Measurements from ENCODE around the gene ALPK1. TPM values are rescaled to one million over a fixed set of nuclear protein-coding genes. Genes with fewer than 3 reads are reported as not detected.
"Not testable (repeated sequence)": the region's sequence is repeated elsewhere in the genome, so short reads cannot be mapped to it uniquely, and the experiment has no call there.

The ALPK1 gene
- total RNA-seq, 1 donor from 2014 or later, result 40.1 TPM

DNA sequence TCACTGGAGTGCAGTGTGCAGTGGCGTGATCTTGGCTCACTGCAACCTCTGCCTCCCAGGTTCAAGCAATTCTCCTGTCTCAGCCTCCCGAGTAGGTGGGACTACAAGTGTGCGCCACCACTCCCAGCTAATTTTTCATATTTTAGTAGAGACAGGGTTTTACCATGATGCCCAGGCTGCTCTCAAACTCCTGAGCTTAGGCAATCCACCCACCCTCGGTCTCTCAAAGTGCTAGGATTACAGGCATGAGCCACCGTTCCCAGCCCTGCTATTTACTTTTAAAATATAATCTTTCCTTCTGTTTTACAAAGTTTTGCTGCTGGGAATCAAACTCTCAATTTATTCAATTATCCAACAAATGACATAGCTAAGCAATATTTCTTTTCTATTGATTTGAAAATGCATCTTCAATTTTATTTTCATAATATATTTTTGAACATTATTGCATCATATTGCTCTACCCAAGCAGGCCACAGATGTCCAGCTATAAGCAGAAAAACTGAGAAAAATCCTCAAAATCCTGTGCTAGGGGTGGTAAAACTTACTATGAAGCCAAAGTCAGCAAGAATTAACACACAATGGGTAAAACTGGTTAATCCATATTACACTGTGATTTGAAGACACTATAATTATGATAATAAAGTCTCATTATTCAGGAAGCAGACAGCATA, 16.6 kb upstream of the ALPK1 start:
- Histone ChIP-seq H3K27me3 (ENCODE audit: low read depth) (no peaks in the 10 kb centered on the region), H3K36me3 (peaks cover 9% of the 10 kb centered on the region), H3K4me3 (no peak overlapping the region), H3K4me1 (peaks cover 28% of the 10 kb centered on the region), H3K27ac (no peak overlapping the region), H3K9me3 (no peaks in the 10 kb centered on the region)
- DNase-seq (no peak), ATAC-seq (no peak)
- TF ChIP-seq, protein P1, sequence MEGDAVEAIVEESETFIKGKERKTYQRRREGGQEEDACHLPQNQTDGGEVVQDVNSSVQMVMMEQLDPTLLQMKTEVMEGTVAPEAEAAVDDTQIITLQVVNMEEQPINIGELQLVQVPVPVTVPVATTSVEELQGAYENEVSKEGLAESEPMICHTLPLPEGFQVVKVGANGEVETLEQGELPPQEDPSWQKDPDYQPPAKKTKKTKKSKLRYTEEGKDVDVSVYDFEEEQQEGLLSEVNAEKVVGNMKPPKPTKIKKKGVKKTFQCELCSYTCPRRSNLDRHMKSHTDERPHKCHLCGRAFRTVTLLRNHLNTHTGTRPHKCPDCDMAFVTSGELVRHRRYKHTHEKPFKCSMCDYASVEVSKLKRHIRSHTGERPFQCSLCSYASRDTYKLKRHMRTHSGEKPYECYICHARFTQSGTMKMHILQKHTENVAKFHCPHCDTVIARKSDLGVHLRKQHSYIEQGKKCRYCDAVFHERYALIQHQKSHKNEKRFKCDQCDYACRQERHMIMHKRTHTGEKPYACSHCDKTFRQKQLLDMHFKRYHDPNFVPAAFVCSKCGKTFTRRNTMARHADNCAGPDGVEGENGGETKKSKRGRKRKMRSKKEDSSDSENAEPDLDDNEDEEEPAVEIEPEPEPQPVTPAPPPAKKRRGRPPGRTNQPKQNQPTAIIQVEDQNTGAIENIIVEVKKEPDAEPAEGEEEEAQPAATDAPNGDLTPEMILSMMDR (IDR thresholded peaks at IDR 0.05), result no peak
- intact Hi-C loops (cut with DNase I), result no loop called here

DNA sequence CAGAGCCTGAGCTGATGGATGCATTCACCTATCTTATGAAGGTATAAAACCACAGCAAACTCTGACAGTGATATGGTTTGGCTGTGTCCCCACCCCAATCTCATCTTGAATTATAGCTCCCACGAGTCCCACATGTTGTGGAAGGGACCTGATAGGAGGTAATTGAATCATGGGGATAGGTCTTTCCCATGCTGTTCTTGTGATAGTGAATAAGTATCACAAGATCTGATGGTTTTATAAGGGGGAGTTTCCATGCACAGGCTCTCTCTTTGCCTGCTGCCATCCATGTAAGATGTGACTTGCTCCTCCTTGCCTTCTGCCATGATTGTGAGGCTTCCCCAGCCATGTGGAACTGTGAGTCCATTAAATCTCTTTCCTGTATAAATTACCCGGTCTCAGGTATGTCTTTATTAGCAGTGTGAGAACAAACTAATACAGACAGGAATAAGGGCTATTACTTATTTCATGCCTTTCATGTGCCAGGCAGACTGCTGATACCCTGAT, 15.2 kb upstream of the ALPK1 start:
- H3K9me3 ChIP-seq; DNase-seq; H3K27ac ChIP-seq; H3K27me3 ChIP-seq (ENCODE audit: low read depth); intact Hi-C loops (cut with DNase I); H3K4me3 ChIP-seq; ATAC-seq; H3K36me3 ChIP-seq: not testable (repeated sequence)
- peaks cover 35% of the 10 kb centered on the region for H3K4me1 ChIP-seq

DNA sequence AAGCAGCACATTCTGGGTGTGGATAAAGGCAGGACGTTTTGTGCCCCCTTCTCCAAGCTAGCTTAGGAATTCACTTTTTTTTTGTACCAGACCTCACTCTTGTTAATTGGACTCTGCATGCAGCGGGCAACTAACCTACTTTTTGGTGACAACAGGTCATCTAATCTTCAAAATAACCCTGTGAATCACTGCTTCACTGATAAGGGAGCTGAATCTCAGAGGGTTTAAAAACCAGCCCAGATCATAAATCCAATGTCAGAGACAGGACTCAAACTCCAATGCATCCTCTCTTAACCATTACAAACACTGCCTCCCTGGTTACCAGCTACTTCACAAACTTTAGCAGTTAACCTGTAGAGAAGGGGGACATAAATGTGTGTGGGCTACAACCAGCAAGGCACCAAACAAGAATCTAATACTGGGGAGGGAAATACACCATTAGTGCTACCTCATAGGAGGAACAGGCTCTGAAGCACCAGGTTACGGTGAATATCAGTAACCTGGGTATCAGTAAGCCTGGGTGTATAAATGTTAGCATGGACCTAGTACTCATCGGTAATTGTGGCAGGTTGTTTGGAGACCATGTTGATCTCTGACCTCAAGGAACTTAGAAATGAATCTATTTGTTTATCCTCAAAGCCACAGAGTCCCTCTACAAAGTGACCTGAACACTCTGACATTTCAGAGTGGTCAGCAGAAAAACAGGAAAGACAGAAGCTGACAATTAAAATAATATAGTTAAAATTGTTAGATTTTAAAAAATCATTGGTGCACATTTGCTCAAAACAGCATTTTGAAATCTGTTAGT, 14.1 kb upstream of the ALPK1 start:
- H3K4me3 ChIP-seq, result peak overlapping the region; percentile 11
- no peak for DNase-seq
- no peaks in the 10 kb centered on the region for H3K27me3 ChIP-seq (ENCODE audit: low read depth)
- ATAC-seq, result no peak
- H3K4me1 ChIP-seq, result peaks cover 35% of the 10 kb centered on the region
- H3K9me3 ChIP-seq, result no peaks in the 10 kb centered on the region
- H3K27ac ChIP-seq, result no peak overlapping the region
- TF ChIP-seq, protein P1 (IDR thresholded peaks at IDR 0.05), result no peak
- no peaks in the 10 kb centered on the region for H3K36me3 ChIP-seq
- intact Hi-C loops (cut with DNase I), result no loop called here

DNA sequence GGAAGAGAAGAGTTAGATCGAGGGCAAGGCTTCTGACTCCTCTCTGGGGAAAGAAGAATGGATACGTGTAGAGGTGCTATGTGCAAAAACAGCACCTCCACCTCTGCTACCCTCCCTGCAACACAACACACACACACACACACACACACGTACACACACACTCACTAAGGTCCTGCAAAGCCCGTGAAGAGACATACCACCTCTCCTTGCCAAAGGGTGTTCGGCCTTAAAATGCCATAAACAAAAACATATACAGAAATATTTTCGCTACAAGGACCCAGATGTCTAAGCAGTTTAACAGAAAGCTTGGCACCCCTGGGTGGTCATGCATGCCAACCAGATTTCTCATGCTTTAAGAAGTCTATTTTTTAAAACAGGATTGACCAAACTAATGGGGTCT, 13.0 kb upstream of the ALPK1 start:
- TF ChIP-seq, protein P1 (IDR thresholded peaks at IDR 0.05), result no peak
- no peak for ATAC-seq
- peak overlapping the region; percentile 87 for H3K27ac ChIP-seq
- no peaks in the 10 kb centered on the region for H3K36me3 ChIP-seq
- peak overlapping the region; percentile 89 for H3K4me3 ChIP-seq
- H3K9me3 ChIP-seq, result no peaks in the 10 kb centered on the region
- DNase-seq, result no peak
- H3K27me3 ChIP-seq (ENCODE audit: low read depth), result no peaks in the 10 kb centered on the region
- peaks cover 31% of the 10 kb centered on the region for H3K4me1 ChIP-seq
- intact Hi-C loops (cut with DNase I), result no loop called here

DNA sequence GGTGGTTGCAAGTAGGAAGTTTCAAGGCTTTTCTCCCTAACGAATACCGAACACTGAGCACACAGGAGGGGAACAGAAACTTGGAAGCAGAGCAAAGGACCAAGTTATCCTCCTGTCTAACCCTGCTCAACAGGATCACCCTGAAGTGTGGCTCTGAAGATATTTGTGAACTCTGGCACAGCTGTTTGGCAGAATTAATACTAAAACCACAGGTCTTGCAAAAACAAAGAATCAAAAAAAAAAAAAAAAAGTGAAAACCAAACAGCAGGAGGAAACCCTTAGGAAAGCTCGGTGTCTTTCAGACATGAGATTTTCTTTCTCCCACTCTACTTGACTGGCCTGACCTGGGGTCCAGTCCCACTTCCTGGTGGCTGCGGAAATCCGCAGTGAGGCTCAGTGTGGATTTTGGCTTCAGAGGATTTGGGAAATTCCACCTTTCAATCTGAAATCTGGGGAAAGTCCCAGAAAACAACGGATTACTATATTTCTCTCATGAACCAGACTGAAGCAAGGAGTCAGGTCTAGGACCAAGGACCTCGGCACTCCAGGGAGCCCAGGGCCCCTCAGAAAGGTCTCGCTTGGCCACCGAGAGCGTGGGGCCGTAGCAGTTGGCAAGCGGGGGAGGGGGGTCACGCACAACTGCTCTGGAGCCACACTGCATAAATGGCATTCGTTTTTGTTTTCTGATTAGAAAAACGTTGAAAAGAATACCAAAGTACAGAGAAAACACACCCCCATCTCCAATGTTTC, 12.3 kb upstream of the ALPK1 start:
- TF ChIP-seq, protein P1 (IDR thresholded peaks at IDR 0.05), result no peak
- no peaks in the 10 kb centered on the region for H3K36me3 ChIP-seq
- DNase-seq (peak; percentile 53), ATAC-seq (peak; percentile 54 to 59)
- H3K27ac ChIP-seq, result peak overlapping the region; percentile 87
- intact Hi-C loops (cut with DNase I), result no loop called here
- H3K9me3 ChIP-seq, result no peaks in the 10 kb centered on the region
- peaks cover 26% of the 10 kb centered on the region for H3K4me1 ChIP-seq
- H3K27me3 ChIP-seq (ENCODE audit: low read depth), result no peaks in the 10 kb centered on the region
- H3K4me3 ChIP-seq, result peak overlapping the region; percentile 89
